Stimulated activated CD8-positive, alpha-beta memory T cell treated with anti-CD3 and anti-CD28 coated beads, Interleukin-12 subunit alpha, Interleukin-12 subunit beta, amount 100 ng/mL, for 1 hour (primary cell): ENCODE data around the gene MYL6.
"Not testable (repeated sequence)": the region's sequence is repeated elsewhere in the genome, so short reads cannot be mapped to it uniquely, and the experiment has no call there.

Source experiments
- DNase-seq: peaks from one replicate; pipeline ENCODE4 v3.0.0-alpha.2; 2020; ENCODE audit warnings: low read depth

Gene MYL6

GRCh38 chr12:56158029-56158925, at the start of gene MYL6:
TSS of gene MYL6 (plus strand) at chr12:56158359. CDS start at chr12:56158402, 43 bp downstream.
- peak; percentile 88 for DNase-seq

DNA sequence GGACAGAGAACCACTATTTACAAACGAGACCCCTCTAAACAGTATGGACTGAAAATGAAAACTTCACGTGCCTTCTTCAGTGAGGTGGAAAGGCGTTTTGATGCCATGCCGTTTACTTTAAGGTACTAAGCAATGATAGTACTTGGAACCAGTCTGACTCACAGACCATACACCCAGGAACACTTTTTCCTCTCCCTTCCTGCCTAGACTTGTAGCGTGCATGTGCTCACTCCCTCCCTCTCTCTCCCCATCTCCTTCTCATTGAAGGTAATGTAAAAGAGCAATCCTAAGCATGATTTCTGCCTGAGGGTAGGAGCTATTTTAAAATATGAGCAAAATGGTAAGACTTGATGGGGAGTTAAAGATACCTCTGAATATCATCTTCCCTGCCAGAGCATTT, 47.6 kb upstream of the MYL6 start:
- DNase-seq = no peak

- no peak for DNase-seq
These were observed 44.1 kb upstream of the MYL6 start for GRCh38 chr12:56114084-56114483.

DNA sequence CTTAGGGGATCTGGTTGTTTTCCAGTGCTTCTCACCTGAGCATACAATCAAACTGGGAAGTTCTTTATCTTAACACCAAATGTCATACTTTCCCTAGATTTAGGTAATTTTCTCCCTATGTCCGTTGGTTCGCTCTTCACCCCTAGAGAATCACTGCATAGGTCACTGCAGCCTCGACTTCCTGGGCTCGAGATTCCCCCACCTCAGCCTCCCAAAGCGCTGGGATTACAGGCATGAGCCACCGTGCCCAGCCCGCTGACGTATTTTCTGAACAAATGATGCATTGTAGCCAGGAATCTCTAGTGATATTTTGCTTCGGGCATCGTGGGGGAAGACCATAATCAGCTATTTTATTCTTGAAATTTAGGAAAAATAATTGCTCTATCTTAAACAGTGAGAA, 42.8 kb upstream of the MYL6 start:
- no peak for DNase-seq

GRCh38 chr12:56116267-56117081, 41.7 kb upstream of the MYL6 start, which contains the start of gene RPL41:
TSS of gene RPL41 (plus strand) at chr12:56116633.
- DNase-seq = peak; percentile 94

DNA sequence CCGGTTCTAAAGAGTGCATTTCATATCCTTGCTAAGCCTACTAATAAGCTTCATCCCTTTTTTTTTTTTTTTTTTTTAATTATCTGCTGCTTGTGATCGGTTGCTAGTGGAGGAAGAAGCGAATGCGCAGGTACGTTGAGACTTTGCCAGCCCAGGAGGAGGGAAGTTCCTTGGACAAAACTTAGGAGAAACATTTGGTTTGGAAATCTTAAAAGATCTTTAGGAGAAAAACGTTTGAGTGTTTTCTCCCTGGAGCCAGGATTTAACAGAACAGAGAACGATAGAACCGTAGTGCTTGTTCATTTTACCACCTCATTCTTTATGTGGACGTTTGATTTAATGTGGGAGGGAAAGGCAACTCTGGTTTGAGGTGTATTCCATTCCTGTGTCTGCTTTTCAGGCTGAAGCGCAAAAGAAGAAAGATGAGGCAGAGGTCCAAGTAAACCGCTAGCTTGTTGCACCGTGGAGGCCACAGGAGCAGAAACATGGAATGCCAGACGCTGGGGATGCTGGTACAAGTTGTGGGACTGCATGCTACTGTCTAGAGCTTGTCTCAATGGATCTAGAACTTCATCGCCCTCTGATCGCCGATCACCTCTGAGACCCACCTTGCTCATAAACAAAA, 41.0 kb upstream of the MYL6 start:
- DNase-seq = not testable (repeated sequence)

DNA sequence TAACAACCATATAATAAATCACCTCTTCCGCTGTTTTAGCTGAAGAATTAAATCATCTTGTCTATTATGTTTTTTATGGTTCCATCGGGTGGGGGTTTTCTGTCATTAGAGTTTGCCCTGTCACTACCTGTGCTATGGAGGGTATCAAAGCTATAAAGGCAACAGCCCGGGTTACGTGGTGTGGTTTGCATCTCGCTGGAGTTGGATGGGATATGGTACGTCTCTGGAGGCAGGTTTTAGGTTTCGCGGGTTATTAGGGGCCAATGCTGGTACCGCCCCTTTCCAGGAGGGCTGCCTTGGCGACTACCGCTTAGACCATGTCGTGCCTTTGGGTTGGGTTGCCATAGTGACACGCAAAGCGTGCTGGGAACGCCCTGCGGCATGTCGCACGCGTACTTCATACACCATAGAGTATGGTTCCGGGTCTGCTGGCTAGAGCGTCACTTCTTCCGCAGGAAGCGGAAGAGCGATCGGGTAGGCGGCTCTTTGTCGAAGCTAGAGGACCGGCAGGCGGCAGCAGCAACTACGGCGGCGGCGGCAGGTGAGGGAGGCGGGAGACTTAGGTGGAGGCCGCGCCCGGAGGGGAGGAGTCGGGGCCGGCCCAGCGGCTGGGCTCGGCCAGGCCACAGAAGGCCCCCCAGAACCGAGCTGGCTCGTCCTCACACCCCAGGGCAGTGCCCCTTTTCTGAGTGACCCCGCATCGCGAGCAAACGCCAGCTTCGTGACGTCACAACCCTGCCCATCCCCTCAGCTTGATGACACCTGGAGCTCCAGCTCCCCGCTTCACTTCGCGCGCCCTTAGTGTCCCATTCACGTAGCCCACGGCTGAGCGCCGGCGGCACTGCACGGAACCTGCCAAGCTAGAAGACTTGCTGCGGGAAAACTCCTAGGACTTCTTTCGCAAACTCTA, 40.1 kb upstream of the MYL6 start, which contains the start of gene ZC3H10:
ZC3H10 (plus strand) TSS at position 489 of the 910 bp plus-strand sequence. CDS start 2,297 bp downstream, outside the sequence.
- peak; percentile 96 for DNase-seq

DNA sequence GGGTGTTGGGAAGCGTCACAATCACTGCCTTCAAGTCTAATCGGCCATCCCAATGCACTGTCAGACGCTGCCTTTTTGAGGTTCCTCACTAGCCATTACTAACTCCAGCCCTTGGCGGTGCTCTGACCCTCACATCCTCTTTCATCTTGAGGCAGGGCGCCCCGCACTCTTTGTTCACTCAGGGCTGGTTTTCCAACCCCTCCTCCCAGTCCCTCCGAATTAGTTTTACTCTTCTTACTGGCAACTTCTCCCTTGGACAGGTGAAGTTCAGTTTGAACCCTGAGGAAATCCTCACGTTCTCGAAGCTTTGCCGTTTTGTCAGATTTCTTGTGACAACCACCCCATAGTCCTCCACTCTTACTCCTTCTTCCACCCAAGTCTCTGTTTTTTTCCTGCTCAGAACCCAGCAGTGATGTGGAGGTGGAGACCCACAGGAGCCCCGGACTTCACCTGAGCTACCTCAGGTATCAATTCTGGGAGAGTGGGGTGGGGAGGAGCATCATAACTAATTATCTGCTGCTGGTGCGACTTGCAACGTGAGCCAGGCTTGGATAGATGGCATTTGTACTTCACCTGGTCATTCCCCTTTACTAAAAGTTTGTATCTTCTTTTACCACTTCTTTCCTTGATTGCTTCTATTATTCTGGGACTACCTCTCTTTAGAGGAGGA, 39.3 kb upstream of the MYL6 start:
- no peak for DNase-seq

DNA sequence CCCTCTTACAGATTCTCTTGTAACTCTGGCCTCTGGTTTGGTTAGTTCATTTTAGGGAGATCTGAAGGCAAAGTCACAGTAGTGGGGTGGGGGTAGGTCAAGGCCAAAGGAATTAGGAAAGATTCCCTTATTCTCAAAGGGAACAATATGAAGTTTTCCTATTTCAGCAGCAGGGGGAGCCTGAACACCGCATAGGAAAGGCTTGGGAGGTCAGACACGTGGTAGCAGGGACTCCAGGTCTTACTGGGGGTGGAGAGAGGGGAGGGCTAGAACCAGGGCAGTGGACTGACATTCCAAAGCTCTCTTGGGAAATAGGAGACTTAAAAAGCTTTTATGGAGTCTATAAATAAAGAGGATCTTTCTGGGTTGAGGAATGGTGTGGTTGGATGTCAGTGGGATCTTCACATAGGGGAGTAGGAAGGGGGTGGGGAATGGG, 38.8 kb upstream of the MYL6 start:
- DNase-seq = no peak

DNA sequence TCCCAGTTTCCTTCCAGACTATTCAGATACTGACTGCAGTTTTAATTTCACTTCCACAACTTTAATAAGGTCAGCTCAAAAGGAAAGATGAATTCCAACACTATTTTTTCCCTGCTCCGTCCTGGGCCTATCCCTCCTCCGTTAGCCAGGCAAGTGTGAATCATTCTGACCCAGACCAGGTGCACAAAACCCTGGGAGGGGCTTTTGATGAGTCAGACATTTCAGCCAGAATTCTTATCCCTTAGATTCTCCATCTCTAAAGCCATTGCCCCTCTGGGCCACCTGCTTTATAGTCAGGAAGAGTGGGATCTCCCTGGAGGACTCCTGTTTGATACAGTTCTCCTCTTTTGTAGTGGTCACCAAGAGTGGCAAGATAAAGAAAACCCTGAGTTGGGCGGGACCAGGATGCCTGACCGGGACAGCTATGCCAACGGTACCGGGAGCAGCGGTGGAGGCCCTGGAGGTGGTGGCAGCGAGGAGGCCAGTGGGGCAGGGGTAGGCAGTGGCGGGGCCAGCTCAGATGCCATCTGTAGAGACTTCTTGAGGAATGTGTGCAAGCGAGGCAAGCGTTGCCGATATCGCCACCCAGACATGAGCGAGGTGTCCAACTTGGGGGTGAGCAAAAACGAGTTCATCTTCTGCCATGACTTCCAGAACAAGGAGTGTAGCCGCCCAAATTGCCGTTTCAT, 37.9 kb upstream of the MYL6 start:
- no peak for DNase-seq

- DNase-seq = no peak
These were observed 36.8 kb upstream of the MYL6 start for GRCh38 chr12:56121204-56121870.

GRCh38 chr12:56122637-56123036, 35.5 kb upstream of the MYL6 start:
- DNase-seq = no peak

DNA sequence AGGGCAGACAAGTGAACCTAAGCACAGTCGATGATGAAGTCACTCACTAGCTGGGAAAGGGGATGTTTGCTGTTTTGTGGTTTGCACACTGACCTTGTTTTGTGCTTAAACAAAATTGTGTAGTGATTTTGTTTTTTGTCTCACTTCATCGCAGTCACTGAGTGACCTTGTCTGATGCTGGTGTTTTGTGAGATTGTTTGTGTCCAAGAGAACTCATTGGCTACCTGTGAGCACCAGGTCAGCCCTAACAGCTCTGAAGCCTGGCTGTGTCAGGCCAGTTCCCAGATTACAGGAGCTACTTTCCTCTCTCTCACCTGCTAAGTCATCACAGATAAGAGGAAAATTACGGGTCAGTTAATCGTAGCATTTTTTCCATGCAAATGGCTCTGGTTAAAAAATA, 34.0 kb upstream of the MYL6 start:
- no peak for DNase-seq

- DNase-seq = no peak
These were observed 31.4 kb upstream of the MYL6 start for GRCh38 chr12:56126732-56127239.

DNA sequence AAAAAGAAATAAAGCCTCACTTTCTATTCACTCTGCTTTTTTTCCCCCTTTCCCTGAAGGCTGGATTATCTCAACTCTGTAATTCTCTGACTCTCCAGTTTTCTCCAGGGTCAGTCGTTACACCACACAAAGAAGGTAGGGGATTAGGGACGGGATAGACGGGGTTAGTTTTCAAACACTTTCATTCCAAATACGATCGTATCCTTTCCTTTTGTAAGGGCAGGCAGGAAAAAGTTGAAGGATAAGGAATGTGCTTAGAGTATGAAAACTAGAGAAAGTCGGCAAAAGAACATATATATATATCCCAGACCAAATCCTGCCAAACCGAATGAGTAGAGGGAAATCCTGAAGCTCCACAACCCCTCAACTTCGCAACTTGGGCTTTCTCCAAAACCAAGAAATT, 30.7 kb upstream of the MYL6 start:
- DNase-seq = no peak

GRCh38 chr12:56127888-56128669, 30.1 kb upstream of the MYL6 start, which contains the start of gene ESYT1:
TSS of gene ESYT1 (plus strand) at chr12:56128267. CDS start at chr12:56128320, 53 bp downstream.
- peak; percentile 95 for DNase-seq

DNA sequence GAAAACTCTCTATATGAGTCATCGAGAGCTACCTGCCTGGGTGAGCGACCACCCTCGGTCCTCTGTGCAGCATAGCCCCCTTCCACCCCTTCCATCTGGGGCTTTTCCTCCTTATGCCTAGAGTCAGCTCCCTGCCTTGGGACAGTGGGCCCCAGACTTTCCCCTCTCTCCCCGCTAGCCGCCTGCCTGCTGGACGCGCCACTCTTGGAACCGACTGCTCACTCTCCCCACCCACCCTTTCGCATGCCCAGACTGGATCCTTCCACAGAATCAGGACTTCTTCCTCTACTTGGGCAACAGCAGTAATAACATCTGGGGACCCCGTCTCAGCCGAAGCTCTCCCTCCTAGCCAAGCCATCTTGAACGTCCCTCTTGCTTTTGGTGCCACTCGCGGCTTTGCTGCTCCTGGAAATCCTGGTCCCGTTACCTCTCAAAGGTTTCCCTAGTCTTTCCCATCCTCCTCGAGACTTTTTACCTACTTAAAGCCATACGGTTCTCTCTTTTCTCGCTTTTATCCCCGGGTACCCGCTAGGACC, 29.4 kb upstream of the MYL6 start:
- no peak for DNase-seq
